ENCODE results near the gene TMEM163.
"Not testable (repeated sequence)": the region's sequence is repeated elsewhere in the genome, so short reads cannot be mapped to it uniquely, and the experiment has no call there.

TMEM163 gene

GRCh38 chr2:134567666-134568065, 151.1 kb downstream of the TMEM163 start:
- Histone ChIP-seq H3K27ac (ENCODE audit: extremely low read depth, low read depth, low read length) (no peak overlapping the region), H3K4me3 (ENCODE audit: low read depth, low read length) (no peak overlapping the region), H3K9me3 (ENCODE audit: control insufficient read depth, insufficient read depth, low read depth, low read length) (no peaks in the 10 kb centered on the region), H3K4me1 (ENCODE audit: control insufficient read depth, insufficient read depth, low read length) (peaks cover 3% of the 10 kb centered on the region; the same call in 1 of the 2 replicates), H3K36me3 (ENCODE audit: control insufficient read depth in 2 of 2, insufficient read depth in 1 of 2, low read length in 2 of 2) (no peaks in the 10 kb centered on the region)
- TF ChIP-seq REST (tag by site-specific recombination; IDR thresholded peaks at IDR 0.05) (no peak), ZNF555 (tag by site-specific recombination; conservative IDR thresholded peaks at IDR 0.05) (no peak), AEBP2 (tag by site-specific recombination; IDR thresholded peaks at IDR 0.05; ENCODE audit: borderline replicate concordance) (no peak), BCL11B (tag by site-specific recombination; IDR thresholded peaks at IDR 0.05; ENCODE audit: low read depth) (no peak), ZNF510 (tag by site-specific recombination; IDR thresholded peaks at IDR 0.05; ENCODE audit: insufficient replicate concordance) (no peak), ZNF830 (tag by site-specific recombination; IDR thresholded peaks at IDR 0.05; ENCODE audit: low read depth) (no peak), PRDM4 (tag by site-specific recombination; IDR thresholded peaks at IDR 0.05) (no peak), ZNF664 (tag by site-specific recombination; IDR thresholded peaks at IDR 0.05) (no peak), ZNF677 (tag by site-specific recombination; IDR thresholded peaks at IDR 0.05) (no peak), ZNF48 (tag by site-specific recombination; IDR thresholded peaks at IDR 0.05) (no peak), ZNF768 (tag by site-specific recombination; IDR thresholded peaks at IDR 0.05) (no peak), GLI4 (tag by site-specific recombination; IDR thresholded peaks at IDR 0.05) (no peak)
- CTCF ChIA-PET, result no interaction called here
- POLR2A ChIA-PET, result no interaction called here

- CTCF ChIA-PET, result interaction anchor here (1.0 kb wide), 1 partner anchor 16 kb away, joined by 3 read pairs; no protein-coding TSS in a partner anchor
- H3K36me3 ChIP-seq (ENCODE audit: control insufficient read depth in 2 of 2, insufficient read depth in 1 of 2, low read length in 2 of 2); H3K4me3 ChIP-seq (ENCODE audit: low read depth, low read length); H3K27ac ChIP-seq (ENCODE audit: extremely low read depth, low read depth, low read length); POLR2A ChIA-PET; H3K9me3 ChIP-seq (ENCODE audit: control insufficient read depth, insufficient read depth, low read depth, low read length); H3K4me1 ChIP-seq (ENCODE audit: control insufficient read depth, insufficient read depth, low read length): not testable (repeated sequence)
- TF ChIP-seq ZBTB17 (tag by site-specific recombination; IDR thresholded peaks at IDR 0.05), result 0 out of 2 replicates have a peak, but pooled peaks have one; percentile 42
These were observed 153.8 kb downstream of the TMEM163 start for GRCh38 chr2:134564955-134565354.

GRCh38 chr2:134564549-134564948, 154.3 kb downstream of the TMEM163 start:
- CTCF ChIA-PET, result interaction anchor here (0.6 to 1.0 kb wide), 2 partner anchors 16 to 44 kb away, joined by 3 read pairs; no protein-coding TSS in a partner anchor
- peaks cover 3% of the 10 kb centered on the region; the same call in 1 of the 2 replicates for H3K4me1 ChIP-seq (ENCODE audit: control insufficient read depth, insufficient read depth, low read length)
- POLR2A ChIA-PET, result no interaction called here
- peak; percentile 62 for TF ChIP-seq FEZF1 (tag by site-specific recombination; IDR thresholded peaks at IDR 0.05)
- TF ChIP-seq ZNF677 (tag by site-specific recombination; IDR thresholded peaks at IDR 0.05), result no peak
- no peak for TF ChIP-seq ZNF48 (tag by site-specific recombination; IDR thresholded peaks at IDR 0.05)
- TF ChIP-seq ZBTB8A (tag by site-specific recombination; IDR thresholded peaks at IDR 0.05), result no peak
- TF ChIP-seq ZNF423 (tag by site-specific recombination; IDR thresholded peaks at IDR 0.05), result peak; percentile 11; the same call in 1 of the 2 replicates
- peak; percentile 72 for TF ChIP-seq PRDM6 (tag by site-specific recombination; IDR thresholded peaks at IDR 0.05)
- TF ChIP-seq YY2 (tag by site-specific recombination; IDR thresholded peaks at IDR 0.05), result no peak
- no peak for TF ChIP-seq ZNF639 (tag by site-specific recombination; IDR thresholded peaks at IDR 0.05)
- TF ChIP-seq SCRT1 (tag by site-specific recombination; IDR thresholded peaks at IDR 0.05; ENCODE audit: borderline replicate concordance), result no peak

More at GRCh38 chr2:134564549-134564948, 154.3 kb downstream of the TMEM163 start:
- H3K27ac ChIP-seq (ENCODE audit: extremely low read depth, low read depth, low read length), result no peak overlapping the region
- no peaks in the 10 kb centered on the region for H3K36me3 ChIP-seq (ENCODE audit: control insufficient read depth in 2 of 2, insufficient read depth in 1 of 2, low read length in 2 of 2)
- no peaks in the 10 kb centered on the region for H3K9me3 ChIP-seq (ENCODE audit: control insufficient read depth, insufficient read depth, low read depth, low read length)
- H3K4me3 ChIP-seq (ENCODE audit: low read depth, low read length), result no peak overlapping the region
